NCI-H526 treated with DMSO at 0.1 percent for 48 hours (cell line): Measurements from ENCODE around the gene FRAS1.
A peak's percentile ranks its signal among the peaks of the same experiment; 100 is the strongest.
"Not testable (repeated sequence)": the region's sequence is repeated elsewhere in the genome, so short reads cannot be mapped to it uniquely, and the experiment has no call there.

Experiments
- DNase-seq: peaks from one replicate; lab custom pipeline; 2025; lab: John Stamatoyannopoulos, UW

Gene FRAS1

GRCh38 chr4:78512357-78512920 lies 455.3 kb downstream of the FRAS1 start:
- no peak for DNase-seq

GRCh38 chr4:78513411-78513975 lies 456.4 kb downstream of the FRAS1 start:
- no peak for DNase-seq

GRCh38 chr4:78517050-78517652 lies 460.0 kb downstream of the FRAS1 start:
- no peak for DNase-seq

- DNase-seq, result no peak
These were observed 461.4 kb downstream of the FRAS1 start for GRCh38 chr4:78518561-78518960.

- DNase-seq, result no peak
These were observed 462.8 kb downstream of the FRAS1 start for GRCh38 chr4:78519962-78520361.

GRCh38 chr4:78520808-78521226 lies 463.7 kb downstream of the FRAS1 start:
- no peak for DNase-seq

- no peak for DNase-seq
These were observed 466.9 kb downstream of the FRAS1 start for GRCh38 chr4:78524009-78524408.

GRCh38 chr4:78525559-78525958 lies 468.4 kb downstream of the FRAS1 start:
- no peak for DNase-seq

- no peak for DNase-seq
These were observed 470.0 kb downstream of the FRAS1 start for GRCh38 chr4:78527103-78527502.

GRCh38 chr4:78527555-78527954 lies 470.4 kb downstream of the FRAS1 start:
- no peak for DNase-seq

GRCh38 chr4:78528327-78528726 lies 471.2 kb downstream of the FRAS1 start:
- DNase-seq, result no peak

- no peak for DNase-seq
These were observed 472.6 kb downstream of the FRAS1 start for GRCh38 chr4:78529569-78530209.

GRCh38 chr4:78532046-78532445 lies 474.9 kb downstream of the FRAS1 start:
- no peak for DNase-seq

GRCh38 chr4:78533854-78534253 lies 476.7 kb downstream of the FRAS1 start:
- no peak for DNase-seq

GRCh38 chr4:78534286-78534955 lies 477.3 kb downstream of the FRAS1 start:
- DNase-seq, result peak; percentile 77

GRCh38 chr4:78542373-78542772 lies 485.2 kb downstream of the FRAS1 start:
- no peak for DNase-seq

GRCh38 chr4:78543424-78544125 lies 486.5 kb downstream of the FRAS1 start:
- peak; percentile 18 for DNase-seq

- DNase-seq, result no peak
These were observed 487.6 kb downstream of the FRAS1 start for GRCh38 chr4:78544678-78545077.

- DNase-seq, result no peak
These were observed 488.4 kb downstream of the FRAS1 start for GRCh38 chr4:78545275-78546246.

- not testable (repeated sequence) for DNase-seq
These were observed 490.8 kb downstream of the FRAS1 start for GRCh38 chr4:78547899-78548298.

- DNase-seq, result not testable (repeated sequence)
These were observed 491.8 kb downstream of the FRAS1 start for GRCh38 chr4:78548889-78549288.
